HCT116 (cell line): Measurements from ENCODE around the gene NR5A2.

Experiments
- POLR2A ChIP-seq: IDR thresholded peaks from 2 replicates; pipeline ENCODE4 v1.7.0; 2011; ENCODE audit warnings: borderline replicate concordance; ENCODE audit not compliant: insufficient read depth, insufficient read length; ENCODE audit errors: extremely low read depth
- ZNF274 ChIP-seq: fragments of 200-500 bp; sonication (Bioruptor generic); IDR thresholded peaks from 2 replicates; pipeline ENCODE4 v1.6.1; 2014; ENCODE audit warnings: mild to moderate bottlenecking, low read depth, low read length, inconsistent platforms
- TF ChIP-seq, protein P1 (sequence below), 3 experiments: fragments of 200-600 bp in 1 of 3; sonication (generic) in 1 of 3; IDR thresholded peaks in 2 of 3; conservative IDR thresholded peaks in 1 of 3; 2 replicates each; pipeline ENCODE4 v1.5.1; 2012 to 2017; ENCODE audit warnings: low read depth in 2 of 3, low read length in 2 of 3, antibody characterized with exemption in 1 of 3, borderline replicate concordance in 1 of 3, control low read depth in 1 of 3, mild to moderate bottlenecking in 1 of 3, mixed read lengths in 1 of 3, mixed run types in 1 of 3, moderate library complexity in 1 of 3; ENCODE audit not compliant: insufficient read depth in 1 of 3

- TF ChIP-seq, protein P1, sequence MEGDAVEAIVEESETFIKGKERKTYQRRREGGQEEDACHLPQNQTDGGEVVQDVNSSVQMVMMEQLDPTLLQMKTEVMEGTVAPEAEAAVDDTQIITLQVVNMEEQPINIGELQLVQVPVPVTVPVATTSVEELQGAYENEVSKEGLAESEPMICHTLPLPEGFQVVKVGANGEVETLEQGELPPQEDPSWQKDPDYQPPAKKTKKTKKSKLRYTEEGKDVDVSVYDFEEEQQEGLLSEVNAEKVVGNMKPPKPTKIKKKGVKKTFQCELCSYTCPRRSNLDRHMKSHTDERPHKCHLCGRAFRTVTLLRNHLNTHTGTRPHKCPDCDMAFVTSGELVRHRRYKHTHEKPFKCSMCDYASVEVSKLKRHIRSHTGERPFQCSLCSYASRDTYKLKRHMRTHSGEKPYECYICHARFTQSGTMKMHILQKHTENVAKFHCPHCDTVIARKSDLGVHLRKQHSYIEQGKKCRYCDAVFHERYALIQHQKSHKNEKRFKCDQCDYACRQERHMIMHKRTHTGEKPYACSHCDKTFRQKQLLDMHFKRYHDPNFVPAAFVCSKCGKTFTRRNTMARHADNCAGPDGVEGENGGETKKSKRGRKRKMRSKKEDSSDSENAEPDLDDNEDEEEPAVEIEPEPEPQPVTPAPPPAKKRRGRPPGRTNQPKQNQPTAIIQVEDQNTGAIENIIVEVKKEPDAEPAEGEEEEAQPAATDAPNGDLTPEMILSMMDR (IDR thresholded peaks at IDR 0.05 in 2 of 3, conservative IDR thresholded peaks at IDR 0.05 in 1 of 3; ENCODE audit: borderline replicate concordance in 1 of 3, insufficient read depth in 1 of 3, low read depth in 2 of 3, low read length in 2 of 3) = no peak
- no peak for TF ChIP-seq ZNF274
- no peak for TF ChIP-seq POLR2A
Measured at GRCh38 chr1:200035397-200035955, 8.0 kb downstream of the NR5A2 start.
